Astrocyte (in vitro differentiated cells and primary cell): ENCODE results near the gene CMIP.

Experiments used
- CTCF ChIP-seq: IDR thresholded peaks from 2 replicates; pipeline ENCODE4 v1.5.1; 2011; ENCODE audit warnings: low read depth, mild to moderate bottlenecking, inconsistent platforms, low read length, moderate library complexity; ENCODE audit not compliant: insufficient read depth
- EZH2 ChIP-seq: IDR thresholded peaks from 2 replicates; pipeline ENCODE4 v1.6.1; 2012; ENCODE audit warnings: mild to moderate bottlenecking, low read length, inconsistent platforms; ENCODE audit not compliant: insufficient read depth

DNA sequence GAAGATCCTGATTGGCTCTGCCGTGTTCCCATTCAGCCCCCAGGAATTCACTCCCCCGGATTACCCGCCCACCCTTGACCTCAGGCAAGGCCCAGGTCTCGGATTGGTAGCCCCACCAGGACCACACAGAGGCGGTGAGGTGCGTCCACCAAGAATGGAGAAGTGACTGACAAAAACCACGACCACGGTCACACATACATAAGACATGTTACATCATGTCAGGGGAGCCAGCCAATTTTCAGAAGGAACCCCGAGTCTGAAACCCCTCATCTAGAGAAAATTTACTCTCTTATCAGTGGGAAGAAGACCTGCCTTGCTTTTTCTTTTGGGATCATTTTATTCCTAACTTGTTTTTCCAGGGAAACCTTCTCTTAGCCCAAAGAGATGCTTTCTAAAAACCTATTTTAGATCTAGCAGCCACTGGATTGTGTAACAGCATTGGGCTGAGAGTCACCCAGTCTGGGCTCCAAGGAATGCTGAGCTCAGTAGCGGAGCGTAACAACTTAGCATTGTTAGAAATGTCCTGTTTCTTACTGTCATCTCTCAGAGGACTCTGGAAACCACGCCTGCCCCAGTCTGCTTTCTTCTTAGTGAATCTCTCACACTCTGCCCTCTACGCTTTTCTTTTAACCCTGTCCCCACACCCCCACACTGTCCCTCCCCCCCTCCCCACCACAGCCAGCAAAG lies 164.1 kb downstream of the CMIP start:
- no peak for TF ChIP-seq CTCF
- no peak for TF ChIP-seq EZH2
